Germinal center (tissue), 1 donor: Measurements from ENCODE around the gene CPN1.
A peak's percentile ranks its signal among the peaks of the same experiment; 100 is the strongest.

Experiments
- DNase-seq: peaks from one replicate; pipeline ENCODE4 v3.0.0; 2012; ENCODE audit warnings: mixed read lengths, low spot score

Gene CPN1

GRCh38 chr10:100076750-100077149, 4.9 kb downstream of the CPN1 start:
- DNase-seq: no peak

DNA sequence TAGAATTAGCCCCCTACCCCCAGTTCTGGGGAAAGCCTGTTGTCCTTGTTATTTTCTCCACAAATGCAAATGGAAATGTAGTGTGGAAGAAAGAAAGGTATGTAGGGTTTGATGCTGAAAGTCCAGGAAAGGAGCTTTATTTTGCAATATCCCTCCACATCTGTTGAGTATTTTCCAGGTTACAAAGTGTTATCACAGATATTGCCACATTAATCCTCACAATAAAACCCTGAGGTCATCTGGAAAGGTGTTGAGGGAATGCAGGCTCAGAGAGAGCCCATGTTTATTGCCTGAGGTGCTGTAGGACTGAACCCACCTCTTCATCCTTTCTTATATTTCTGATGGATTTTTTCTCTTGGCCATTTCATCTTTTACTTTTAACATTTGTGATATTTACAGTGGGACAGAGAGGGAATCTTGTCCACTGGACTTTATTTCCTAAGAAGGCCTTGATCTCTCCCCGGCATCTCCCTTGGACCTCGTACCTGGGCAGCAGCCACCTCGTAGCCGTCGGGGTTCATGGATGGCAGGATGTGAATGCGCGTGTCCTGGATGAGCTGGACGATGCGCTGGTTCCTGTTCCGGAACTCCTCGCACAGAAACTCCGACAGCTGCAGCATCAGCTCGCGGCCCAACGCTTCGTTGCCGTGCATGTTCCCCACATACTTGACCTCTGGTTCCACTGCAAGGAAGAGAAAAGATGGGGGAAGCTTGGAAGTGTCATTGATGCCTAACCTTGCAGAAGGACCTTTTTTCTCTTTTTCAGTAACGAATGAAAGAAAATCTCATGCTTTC, 6.0 kb downstream of the CPN1 start:
- no peak for DNase-seq

DNA sequence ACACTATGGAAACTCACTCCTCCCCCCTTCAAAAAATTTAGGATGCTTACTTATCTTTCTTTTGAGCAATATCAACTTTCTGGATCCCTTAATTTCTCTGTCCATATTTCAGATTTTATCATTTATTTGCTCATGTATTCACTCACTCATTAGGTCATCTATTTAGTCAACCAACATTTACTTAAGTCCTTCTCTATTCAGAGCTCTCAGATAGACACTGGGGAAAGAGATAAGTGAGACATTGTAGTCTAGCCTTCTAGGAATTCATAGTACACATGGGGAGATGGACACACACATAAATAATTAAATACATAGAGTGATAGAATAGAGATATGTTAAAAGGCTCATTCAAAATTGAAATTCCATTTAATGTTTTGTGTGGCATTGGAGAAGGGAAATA, 9.2 kb downstream of the CPN1 start:
- no peak for DNase-seq

DNA sequence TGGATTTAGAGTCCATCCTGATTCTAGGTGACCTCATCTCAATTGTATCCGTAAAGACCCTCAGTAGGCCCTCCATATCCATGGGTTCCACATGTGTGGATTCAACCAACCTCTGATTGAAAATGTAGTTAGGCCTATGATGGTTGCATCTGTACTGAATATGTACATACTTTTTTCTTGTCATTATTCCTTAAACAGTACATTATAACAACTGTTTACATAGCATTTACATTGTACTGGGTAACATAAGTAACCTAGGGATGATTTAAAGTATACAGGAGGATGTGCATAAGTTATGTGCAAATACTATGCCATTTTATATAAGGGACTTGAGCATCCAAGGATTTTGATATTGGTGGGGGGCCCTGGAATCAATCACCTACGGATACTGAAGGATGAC, 10.1 kb downstream of the CPN1 start:
- no peak for DNase-seq

DNA sequence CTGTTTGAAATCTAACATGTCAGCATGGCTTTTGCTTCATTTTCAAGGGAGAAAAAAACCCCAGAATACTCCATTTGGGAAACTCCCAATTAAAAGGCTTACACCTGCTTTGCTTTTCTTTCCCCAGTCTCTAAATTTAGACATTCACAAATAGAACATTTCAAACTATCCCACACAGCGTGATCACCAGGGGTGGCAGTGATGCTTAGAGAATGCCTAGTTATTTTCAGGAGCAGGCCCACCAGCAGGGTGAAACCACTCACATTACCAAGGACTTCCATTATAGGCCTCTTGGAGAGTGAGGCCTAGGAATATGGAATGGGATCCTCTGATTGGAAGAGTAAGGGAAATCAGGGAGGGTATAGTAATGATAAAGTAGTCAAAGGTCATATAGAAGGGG, 14.2 kb downstream of the CPN1 start:
- no peak for DNase-seq

- no peak for DNase-seq
Measured at GRCh38 chr10:100065084-100065660, 16.5 kb downstream of the CPN1 start.

GRCh38 chr10:100061401-100061800, 20.3 kb downstream of the CPN1 start:
- no peak for DNase-seq

DNA sequence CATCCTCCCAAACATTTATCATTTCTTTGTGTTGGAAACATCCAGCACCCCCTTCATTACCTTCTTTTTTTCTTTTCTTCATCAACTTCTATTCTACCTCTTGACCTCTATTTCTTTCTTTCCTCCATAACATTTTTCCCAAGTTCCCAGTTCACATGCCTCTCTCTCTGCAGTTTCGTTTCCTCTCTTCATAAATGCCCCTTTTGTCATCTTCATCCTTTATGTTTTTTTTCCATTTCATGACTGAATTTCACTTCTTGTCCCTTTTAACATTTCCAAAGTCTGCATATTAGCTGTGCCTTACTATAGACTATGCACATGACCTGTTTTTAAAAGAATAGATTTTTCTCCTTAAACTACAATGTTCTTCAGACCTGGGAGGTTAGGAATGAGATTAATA, 23.7 kb downstream of the CPN1 start:
- no peak for DNase-seq

GRCh38 chr10:100053686-100054460, 27.8 kb downstream of the CPN1 start:
- no peak for DNase-seq

DNA sequence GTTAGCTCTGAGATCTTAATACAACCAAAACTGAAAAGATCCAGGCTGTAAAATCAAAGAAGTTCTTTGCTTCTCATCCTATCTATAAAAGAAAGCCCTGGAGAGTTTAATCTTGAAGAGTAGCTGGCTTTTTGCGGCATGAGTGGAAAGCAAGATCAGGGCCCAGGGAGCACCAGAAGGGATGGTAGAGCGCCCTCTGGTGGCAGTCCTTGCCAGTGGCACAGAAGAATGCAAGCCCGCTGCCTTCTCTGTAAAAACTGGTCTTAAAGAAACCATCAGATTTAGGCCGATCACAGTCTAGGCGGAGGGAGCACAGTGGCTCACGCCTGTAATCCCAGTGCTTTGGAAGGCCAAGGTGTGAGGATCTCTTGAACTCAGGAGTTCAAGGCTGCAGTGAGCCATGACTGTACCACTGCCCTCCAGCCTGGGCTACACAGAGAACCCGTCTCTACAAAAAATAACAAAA, 35.6 kb downstream of the CPN1 start:
- peak; percentile 68 for DNase-seq

GRCh38 chr10:100045592-100045991, 36.1 kb downstream of the CPN1 start:
- no peak for DNase-seq

- no peak for DNase-seq
Measured at GRCh38 chr10:100043796-100044195, 37.9 kb downstream of the CPN1 start.

- no peak for DNase-seq
Measured at GRCh38 chr10:100043344-100043743, 38.3 kb downstream of the CPN1 start.

DNA sequence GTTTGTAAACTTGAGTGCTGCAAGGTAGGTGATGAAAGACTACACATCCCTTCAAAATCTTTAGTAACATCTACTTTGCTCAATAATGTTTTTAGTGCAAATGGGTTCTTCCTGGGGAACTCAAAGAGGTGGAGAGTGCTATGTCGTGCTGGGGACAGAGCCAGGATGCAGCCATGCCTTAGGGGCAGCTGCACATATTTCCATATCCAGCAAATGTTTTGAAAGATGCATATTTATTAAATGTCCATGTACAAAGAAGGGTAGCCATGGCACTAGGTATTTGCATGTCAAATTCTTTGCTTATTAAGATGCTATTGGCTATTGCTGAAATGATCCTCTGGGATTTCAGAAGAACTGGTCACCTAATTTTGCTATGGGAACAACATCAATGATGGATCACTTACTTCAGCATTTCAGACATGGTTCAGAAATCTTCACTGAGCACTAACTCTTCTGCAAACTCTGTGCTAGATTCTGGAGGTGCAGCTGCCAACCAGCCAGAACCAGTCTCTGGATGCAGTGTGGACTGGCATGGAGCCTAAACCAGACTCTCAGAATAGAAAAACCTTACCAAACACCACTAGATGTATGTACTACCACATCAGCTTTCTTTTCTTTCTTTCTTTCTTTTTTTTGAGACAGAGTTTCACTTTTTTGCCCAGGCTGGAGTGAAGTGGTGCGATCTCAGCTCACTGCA, 40.2 kb downstream of the CPN1 start:
- DNase-seq: no peak

GRCh38 chr10:100038561-100039071, 43.1 kb downstream of the CPN1 start:
- DNase-seq: no peak

DNA sequence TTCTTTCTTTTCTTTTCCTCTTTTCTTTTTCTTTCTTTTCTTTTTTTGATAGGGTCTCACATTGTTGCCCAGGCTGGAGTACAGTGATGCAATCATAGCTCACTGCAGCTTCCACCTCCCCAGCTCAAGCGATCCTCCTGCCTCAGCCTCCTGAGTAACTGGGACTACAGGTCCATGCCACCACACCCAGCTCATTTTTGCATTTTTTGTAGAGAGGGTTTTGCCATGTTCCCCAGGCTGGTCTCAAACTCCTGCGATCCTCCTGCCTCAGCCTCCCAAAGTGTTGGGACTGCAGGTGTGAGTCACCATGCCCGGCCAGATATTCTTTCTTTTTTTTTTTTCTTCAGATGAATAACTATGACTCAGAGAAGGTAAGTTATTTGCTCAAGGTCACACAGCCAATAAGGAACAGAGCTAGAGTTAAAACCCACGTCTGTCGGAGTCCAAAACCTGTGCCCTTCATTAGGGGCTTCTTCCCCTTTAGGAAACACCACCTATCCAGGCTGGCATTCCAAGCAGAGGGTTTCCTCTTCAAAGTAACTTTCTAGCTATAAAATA, 43.8 kb downstream of the CPN1 start:
- DNase-seq: no peak

DNA sequence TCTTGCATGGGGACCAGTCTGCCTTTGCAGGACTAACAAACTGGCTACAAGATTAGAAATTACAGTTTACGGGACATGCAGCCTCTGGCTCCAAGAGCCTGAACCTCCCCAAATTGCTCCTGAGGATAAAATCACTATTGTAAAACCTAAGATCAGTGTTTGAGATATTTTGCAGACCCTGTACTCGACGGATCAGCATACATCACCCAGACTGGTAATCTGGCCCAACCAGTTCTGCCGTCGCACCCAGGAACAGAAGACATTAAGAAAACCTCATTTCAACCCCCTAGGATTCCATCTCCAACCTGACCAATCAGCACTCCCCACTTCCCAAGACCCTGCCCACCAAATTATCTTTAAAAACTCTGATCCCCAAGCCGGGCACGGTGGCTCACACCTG, 44.8 kb downstream of the CPN1 start:
- DNase-seq: no peak

- DNase-seq: no peak
Measured at GRCh38 chr10:100033766-100034418, 47.8 kb downstream of the CPN1 start.

- DNase-seq: no peak
Measured at GRCh38 chr10:100027416-100027815, 54.3 kb downstream of the CPN1 start.

GRCh38 chr10:100025576-100025975, 56.1 kb downstream of the CPN1 start:
- DNase-seq: no peak

DNA sequence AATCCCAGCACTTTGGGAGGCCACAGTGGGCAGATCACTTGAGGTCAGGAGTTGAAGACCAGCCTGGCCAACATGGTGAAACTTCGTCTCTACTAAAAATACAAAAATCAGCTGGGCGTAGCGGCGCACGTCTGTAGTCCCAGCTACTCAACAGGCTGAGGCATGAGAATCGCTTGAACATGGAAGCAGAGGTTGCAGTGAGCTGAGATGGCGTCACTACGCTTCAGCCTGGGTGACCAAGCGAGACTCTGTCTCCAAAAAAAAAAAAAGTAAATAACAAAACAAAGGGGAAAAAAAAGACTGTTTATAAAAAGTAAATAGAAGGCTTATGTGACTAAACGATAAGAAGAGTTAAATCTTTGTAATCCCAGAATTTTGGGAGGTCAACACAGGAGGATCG, 56.9 kb downstream of the CPN1 start:
- DNase-seq: no peak
